GM18502 (cell line): ENCODE measurements around the gene SURF1.
"Not testable (repeated sequence)": the region's sequence is repeated elsewhere in the genome, so short reads cannot be mapped to it uniquely, and the experiment has no call there.

Source experiments
- ATAC-seq: cut with Tn5 transposase; IDR thresholded peaks from one replicate; pipeline ENCODE4 v1.9.1; 2021; ENCODE audit warnings: mild to moderate bottlenecking; ENCODE audit not compliant: unreplicated experiment, poor library complexity

The SURF1 gene

GRCh38 chr9:133327834-133328484 lies 28.3 kb downstream of the SURF1 start:
- ATAC-seq, result no peak

DNA sequence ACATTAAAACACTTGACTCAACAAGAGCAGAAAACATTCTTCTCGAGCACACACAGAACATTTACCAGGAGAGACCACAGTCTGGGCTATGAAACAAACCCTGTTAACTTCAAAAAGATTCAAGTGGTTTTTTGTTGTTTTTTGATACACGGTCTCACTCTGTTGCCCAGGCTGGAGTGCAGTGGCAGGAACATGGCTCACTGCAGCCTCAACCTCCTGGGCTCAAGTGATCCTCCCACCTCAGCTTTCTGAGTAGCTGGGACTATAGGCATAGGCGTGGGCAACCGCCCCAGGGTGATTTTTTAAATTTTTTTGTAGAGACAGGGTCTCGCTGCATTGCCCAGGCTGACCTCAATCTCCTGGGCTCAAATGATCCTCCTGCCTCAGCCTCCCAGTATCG lies 29.3 kb downstream of the SURF1 start:
- ATAC-seq, result not testable (repeated sequence)

DNA sequence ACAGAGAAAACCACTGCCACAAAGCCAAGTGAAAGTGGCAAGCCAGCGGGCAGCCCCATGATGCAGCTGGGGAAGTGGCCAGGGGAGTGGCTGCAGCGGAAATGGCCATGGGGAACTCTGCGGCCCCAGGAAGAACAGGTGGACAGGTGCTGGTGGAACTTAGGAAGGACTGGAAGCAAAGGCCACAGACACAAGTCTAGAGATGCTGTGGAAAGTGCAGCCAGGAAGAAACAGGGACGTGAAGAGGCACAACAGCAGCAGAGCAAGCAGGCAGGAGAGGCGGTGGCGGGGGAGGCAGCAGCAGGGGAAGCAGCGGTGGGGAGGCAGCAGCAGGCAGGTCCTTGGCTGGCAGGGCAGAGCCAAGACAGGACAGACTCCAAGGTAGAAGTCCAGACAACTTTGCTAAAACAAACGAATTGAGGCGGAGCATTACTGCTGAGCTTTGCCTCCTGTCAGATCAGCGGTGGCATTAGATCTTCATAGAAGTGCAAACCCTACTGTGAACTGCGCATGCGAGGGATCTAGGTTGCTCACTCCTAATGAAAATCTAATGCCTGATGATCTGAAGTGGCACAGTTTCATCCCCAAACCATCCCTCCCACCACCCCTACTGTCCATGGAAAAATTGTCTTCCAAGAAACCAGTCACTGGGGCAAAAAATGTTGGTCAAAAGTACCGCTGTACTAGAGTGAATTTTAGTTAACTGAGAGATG lies 32.1 kb downstream of the SURF1 start:
- no peak for ATAC-seq

- ATAC-seq, result no peak
Observed at GRCh38 chr9:133323211-133323610, 33.1 kb downstream of the SURF1 start.

DNA sequence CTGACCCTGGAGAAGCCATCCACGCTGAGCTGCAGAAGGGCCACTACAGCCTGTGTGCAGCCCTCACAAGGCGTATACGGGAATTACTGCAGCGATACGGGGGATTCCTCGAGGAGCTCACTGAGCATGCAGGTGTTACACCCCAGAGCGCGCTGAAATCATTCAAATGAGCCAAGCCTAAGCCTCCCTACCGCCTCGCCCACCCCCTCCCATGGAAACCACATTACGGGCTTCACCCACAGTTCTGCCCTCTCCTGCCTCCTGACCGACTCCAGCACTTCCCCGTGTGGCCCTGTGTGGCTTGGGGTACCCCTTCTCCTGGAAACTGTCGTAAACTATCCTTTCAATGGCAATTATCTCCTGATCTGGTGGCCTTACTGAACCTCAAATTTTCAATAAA lies 33.6 kb downstream of the SURF1 start:
- ATAC-seq, result no peak

DNA sequence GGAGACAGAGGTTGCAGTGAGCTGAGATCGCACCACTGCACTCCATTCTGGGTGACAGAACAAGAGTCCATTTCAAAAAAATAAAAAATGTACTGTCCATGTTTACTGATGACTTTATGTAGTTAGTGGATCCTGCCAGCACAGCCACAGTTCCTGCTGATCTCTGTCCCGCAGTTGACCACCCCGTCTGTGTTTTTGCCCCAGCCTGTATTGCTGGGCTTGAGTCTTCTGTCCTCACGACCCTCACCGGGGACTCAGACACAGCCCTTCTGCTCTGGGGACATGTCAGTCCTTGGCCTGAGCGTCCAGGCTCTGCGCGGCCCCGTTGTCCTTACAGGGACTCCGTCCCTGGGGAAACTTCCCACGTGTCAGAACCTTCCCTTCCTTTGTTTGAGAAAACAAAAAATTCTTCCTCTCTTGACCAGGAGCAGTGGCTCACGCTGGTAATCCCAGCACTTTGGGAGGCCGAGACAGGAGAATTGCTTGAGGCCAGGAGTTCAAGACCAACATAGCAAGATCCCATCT lies 34.8 kb downstream of the SURF1 start:
- ATAC-seq, result no peak

- no peak for ATAC-seq
Observed at GRCh38 chr9:133320421-133320881, 35.8 kb downstream of the SURF1 start.

DNA sequence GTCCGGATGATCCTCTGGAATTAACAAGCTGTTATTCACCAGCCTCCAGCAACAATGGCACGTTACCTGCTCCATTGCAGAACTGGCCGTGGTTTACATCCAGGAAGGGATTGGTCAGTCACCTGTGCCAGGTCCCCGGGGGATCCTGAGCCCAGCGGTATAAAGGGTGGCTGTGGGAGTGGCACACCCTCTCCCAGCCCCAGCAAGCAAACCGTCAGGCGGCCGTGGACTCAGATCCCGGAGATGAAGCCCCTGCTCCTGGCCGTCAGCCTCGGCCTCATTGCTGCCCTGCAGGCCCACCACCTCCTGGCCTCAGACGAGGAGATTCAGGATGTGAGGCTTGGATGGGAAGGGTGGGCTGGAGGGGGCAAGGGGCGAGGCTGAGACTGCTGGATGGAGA lies 38.7 kb downstream of the SURF1 start:
- ATAC-seq, result not testable (repeated sequence)

DNA sequence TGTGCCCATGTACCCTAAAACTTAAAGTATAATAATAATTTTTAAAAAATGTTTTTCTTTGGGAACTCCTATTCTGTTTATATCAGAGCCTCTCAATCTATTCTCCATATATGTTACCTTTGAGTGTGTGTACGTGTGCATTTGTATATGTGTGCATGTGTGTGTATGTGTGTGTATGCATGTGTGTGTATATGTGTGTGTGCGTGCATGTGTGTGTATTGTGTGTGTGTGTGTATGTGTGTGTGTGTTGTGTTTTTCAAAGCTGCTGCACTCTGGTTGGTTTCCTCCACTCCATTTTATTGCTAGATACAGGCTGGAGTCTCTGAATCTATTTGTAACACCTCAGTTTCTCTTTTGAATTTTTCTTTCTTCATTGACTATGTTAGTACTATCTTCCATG lies 40.3 kb downstream of the SURF1 start:
- no peak for ATAC-seq

DNA sequence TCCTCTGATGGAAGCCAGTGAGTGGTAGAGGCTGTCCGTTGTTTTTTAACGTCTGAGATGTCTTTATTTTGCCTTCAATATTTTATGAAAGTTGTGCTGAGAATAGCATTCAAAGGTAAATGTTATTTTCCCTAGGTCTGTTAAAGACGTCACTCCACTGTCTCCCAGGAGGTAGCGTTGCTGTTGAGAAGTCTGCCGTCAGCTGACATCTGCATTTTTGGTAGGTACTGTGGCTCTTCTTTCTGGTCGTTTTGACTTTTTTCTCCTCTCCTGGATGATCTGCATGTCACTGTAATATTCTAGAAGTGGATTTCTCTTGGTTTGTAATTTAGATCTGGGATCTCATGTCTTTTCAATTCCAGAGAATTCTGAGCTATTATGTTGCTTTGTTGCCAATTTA lies 46.7 kb downstream of the SURF1 start:
- no peak for ATAC-seq

GRCh38 chr9:133307301-133307700 lies 49.0 kb downstream of the SURF1 start:
- ATAC-seq, result no peak

GRCh38 chr9:133306242-133307204 lies 49.8 kb downstream of the SURF1 start:
- no peak for ATAC-seq

- ATAC-seq, result no peak
Observed at GRCh38 chr9:133305731-133306130, 50.6 kb downstream of the SURF1 start.

GRCh38 chr9:133304477-133305377 lies 51.6 kb downstream of the SURF1 start:
- no peak for ATAC-seq

- ATAC-seq, result no peak
Observed at GRCh38 chr9:133304158-133304470, 52.2 kb downstream of the SURF1 start.

DNA sequence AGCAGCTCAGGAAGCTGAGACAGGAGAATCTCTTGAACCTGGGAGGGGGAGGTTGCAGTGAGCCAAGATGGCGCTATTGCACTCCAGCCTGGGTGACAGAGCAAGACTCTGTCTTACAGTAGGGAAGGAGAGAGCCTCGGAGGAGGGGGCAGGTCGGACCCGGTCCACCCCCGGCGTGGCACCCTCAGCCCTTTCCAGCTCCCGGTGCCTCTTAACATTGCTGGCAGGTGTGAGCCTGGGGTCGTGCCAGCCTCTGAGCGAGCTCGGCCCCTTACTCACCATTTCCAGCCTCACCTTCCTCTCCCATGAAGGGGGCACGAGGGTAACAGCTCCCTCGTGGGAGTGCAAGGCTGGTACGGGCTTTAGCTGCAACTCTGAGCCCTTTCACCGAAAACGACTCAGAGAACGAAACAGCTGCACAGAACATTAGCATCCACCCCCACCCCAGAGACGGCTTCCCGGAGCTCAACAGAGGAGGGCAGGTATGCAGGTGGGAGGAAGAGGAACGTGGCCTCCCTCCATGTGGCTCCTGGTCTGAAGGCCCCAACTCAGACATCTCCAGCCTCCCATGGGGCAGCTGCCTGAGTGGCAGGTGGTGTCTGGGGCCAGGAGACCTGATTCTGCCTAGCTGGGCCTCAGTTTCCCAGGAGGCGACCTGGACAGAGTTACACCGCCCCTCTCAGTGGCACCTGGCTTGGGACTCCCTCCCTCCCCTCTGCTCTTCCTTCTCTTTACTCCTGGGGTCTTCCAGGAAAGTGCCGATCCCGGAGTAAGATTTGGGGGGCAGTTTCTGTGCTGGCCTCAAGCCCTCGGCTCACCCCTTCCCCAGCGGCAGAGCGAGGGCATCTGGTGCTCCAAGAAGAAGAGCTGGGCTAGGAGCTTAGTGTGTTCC lies 52.8 kb downstream of the SURF1 start:
- no peak for ATAC-seq
